B cell (primary cell): ENCODE results near the gene ITLN1. TPM values are rescaled to one million over a fixed set of nuclear protein-coding genes. Genes with fewer than 3 reads are reported as not detected.

Experiments
- ATAC-seq: fragments of 200-7000 bp; cut with Tn5 transposase; one replicate; pipeline ENCODE4 v1.10.0; 2021; ENCODE audit warnings: low read depth, mild to moderate bottlenecking, moderate number of reproducible peaks, moderate library complexity
- CTCF ChIA-PET: fragments of 350-600 bp; sonication (Branson Sonifier 250); formaldehyde crosslinking; loops from one replicate; lab custom pipeline; 2021; ENCODE audit warnings: antibody characterized with exemption, inconsistent platforms; lab: Charles Lee
- POLR2A ChIA-PET: fragments of 350-600 bp; sonication (Branson Sonifier 250); formaldehyde crosslinking; loops from one replicate; lab custom pipeline; 2021; ENCODE audit warnings: antibody characterized with exemption; lab: Charles Lee
- DNase-seq: peaks from one replicate; pipeline ENCODE4 v3.0.0; 2013
- H2AFZ ChIP-seq: 2 replicates; pipeline ENCODE4 v1.6.1; 2012; ENCODE audit warnings: mild to moderate bottlenecking, low read depth, low read length; ENCODE audit not compliant: insufficient read depth, poor library complexity, severe bottlenecking
- H3K27ac ChIP-seq, 2 donors: 1 replicate in 1 of 2; 2 replicates in 1 of 2; pipeline ENCODE4 v1.5.1; 2012 to 2013; ENCODE audit warnings: low read length in 2 of 2, mild to moderate bottlenecking in 2 of 2, moderate library complexity in 1 of 2
- H3K27me3 ChIP-seq, 4 experiments: fragments of 200-600 bp in 1 of 4; sonication (generic) in 1 of 4; replicated peaks in 1 of 4; 1 replicate in 2 of 4; 2 replicates in 2 of 4; pipeline versions ENCODE4 v1.6.1 to v1.7.0; 2013 to 2016; ENCODE audit warnings: low read length in 3 of 4, mild to moderate bottlenecking in 2 of 4, mixed read lengths in 1 of 4, moderate library complexity in 1 of 4; ENCODE audit not compliant: insufficient read depth in 4 of 4, control insufficient read depth in 3 of 4; ENCODE audit errors: control extremely low read depth in 1 of 4
- H3K36me3 ChIP-seq, 2 experiments: replicated peaks in 1 of 2; 1 replicate in 1 of 2; 2 replicates in 1 of 2; pipeline versions ENCODE4 v1.6.1 to v1.7.1; 2013; ENCODE audit warnings: low read length in 1 of 2; ENCODE audit not compliant: insufficient read depth in 2 of 2, control insufficient read depth in 1 of 2; ENCODE audit errors: control extremely low read depth in 1 of 2, extremely low read depth in 1 of 2
- H3K4me1 ChIP-seq, 2 donors: fragments of 200-600 bp in 1 of 2; sonication (generic) in 1 of 2; 1 replicate in 1 of 2; 2 replicates in 1 of 2; pipeline versions ENCODE4 v1.5.1 to v1.6.1; 2013 to 2017; ENCODE audit warnings: low read length in 2 of 2; ENCODE audit not compliant: control insufficient read depth in 2 of 2, insufficient read depth in 2 of 2
- H3K4me2 ChIP-seq: replicated peaks from 2 replicates; pipeline ENCODE3; 2012; ENCODE audit warnings: mild to moderate bottlenecking, low read depth, low read length; ENCODE audit not compliant: poor library complexity, severe bottlenecking
- H3K4me3 ChIP-seq, 5 experiments: fragments of 200-600 bp in 1 of 5; sonication (generic) in 1 of 5; 1 replicate in 3 of 5; 2 replicates in 2 of 5; pipeline versions ENCODE4 v1.5.1 to v1.7.0; 2011 to 2016; ENCODE audit warnings: low read length in 4 of 5, mild to moderate bottlenecking in 4 of 5, low read depth in 2 of 5, control low read depth in 1 of 5, moderate library complexity in 1 of 5; ENCODE audit not compliant: insufficient read depth in 1 of 5; ENCODE audit errors: control extremely low read depth in 1 of 5, extremely low read depth in 1 of 5
- H3K79me2 ChIP-seq: fragments of 200-600 bp; sonication (generic); one replicate; pipeline ENCODE4 v1.6.0; 2016; ENCODE audit warnings: low read length; ENCODE audit not compliant: control insufficient read depth, insufficient read depth
- H3K9ac ChIP-seq: fragments of 200-600 bp; sonication (generic); 2 replicates; pipeline ENCODE4 v1.6.1; 2017; ENCODE audit warnings: mild to moderate bottlenecking, low read length, moderate library complexity
- H3K9me3 ChIP-seq, 3 donors: one replicate each; pipeline versions ENCODE4 v1.6.1 to v1.7.1; 2013; ENCODE audit warnings: low read length in 2 of 3; ENCODE audit not compliant: control insufficient read depth in 2 of 3, insufficient read depth in 1 of 3; ENCODE audit errors: control extremely low read depth in 1 of 3
- H4K20me1 ChIP-seq: 2 replicates; pipeline ENCODE4 v1.6.0; 2012; ENCODE audit warnings: mild to moderate bottlenecking, low read length; ENCODE audit not compliant: insufficient read depth, control insufficient read depth, poor library complexity, severe bottlenecking
- H3K27ac Mint-ChIP-seq: one replicate; pipeline ENCODE4 v1.8.0; 2021; ENCODE audit warnings: mixed read lengths
- H3K27me3 Mint-ChIP-seq: one replicate; pipeline ENCODE4 v1.8.0; 2021; ENCODE audit warnings: mixed read lengths
- H3K4me1 Mint-ChIP-seq: one replicate; pipeline ENCODE4 v1.8.0; 2021; ENCODE audit warnings: mixed read lengths
- H3K4me3 Mint-ChIP-seq: one replicate; pipeline ENCODE4 v1.8.0; 2021; ENCODE audit warnings: mixed read lengths
- H3K9me3 Mint-ChIP-seq: one replicate; pipeline ENCODE4 v1.8.0; 2022; ENCODE audit warnings: mixed read lengths; ENCODE audit not compliant: insufficient read depth
- EZH2 ChIP-seq: IDR thresholded peaks from 2 replicates; pipeline ENCODE4 v1.6.1; 2012; ENCODE audit warnings: borderline replicate concordance, low read depth, mild to moderate bottlenecking, moderate library complexity, low read length; ENCODE audit not compliant: insufficient read depth, poor library complexity, severe bottlenecking
- WGBS: methylation state at CpG from one replicate; pipeline ENCODE4 v1.1.5; 2013; ENCODE audit warnings: missing lambda C conversion rate; ENCODE audit not compliant: insufficient coverage; 5-methylcytosine and 5-hydroxymethylcytosine counted together
- intact Hi-C: fragments of 100-400 bp; cut with micrococcal nuclease; formaldehyde crosslinking; loops from one replicate; pipeline ENCODE4 v1.10.0; 2022
- polyA plus RNA-seq: library from polyadenylated mRNA; depleted of rRNA; stranded (reverse); fragments of >200 nt; gene quantifications from 2 replicates; pipeline ENCODE4 v1.2.3, GENCODE V29; 2012
- total RNA-seq, 2 donors: library from RNA; stranded (reverse); fragments of 120-200 nt in 1 of 2; gene quantifications; 1 replicate in 1 of 2; 2 replicates in 1 of 2; pipeline versions ENCODE4 v1.2.3 to v1.2.4, GENCODE V29; 2013 to 2022
- TF ChIP-seq, protein P1 (sequence below): fragments of 200-600 bp; IDR thresholded peaks from one replicate; pipeline ENCODE4 v1.8.0; 2022; ENCODE audit warnings: antibody characterized with exemption, mild to moderate bottlenecking

Gene ITLN1
- total and polyA plus RNA-seq, 2 donors (not counting 1 experiment from before 2014, with no cell fraction given): not detected

DNA sequence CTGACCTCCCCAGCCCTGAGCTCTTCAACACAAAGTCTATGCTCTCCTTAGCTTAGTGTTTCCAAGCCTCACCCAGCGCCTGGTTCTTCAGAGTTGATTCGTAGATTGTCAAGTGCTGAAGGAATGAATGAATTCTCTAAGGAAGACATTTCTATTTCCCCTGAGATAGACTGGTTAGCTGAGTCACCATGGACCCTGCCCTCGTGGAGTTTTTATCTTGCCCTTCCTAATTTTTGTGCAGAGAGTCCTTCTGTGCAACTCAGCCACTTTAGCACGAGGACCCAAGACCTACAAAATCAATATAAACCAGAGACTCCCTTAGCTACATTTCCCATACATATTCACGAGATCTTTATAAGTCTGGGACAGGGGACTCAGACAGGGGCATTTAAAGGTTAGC, 19.6 kb downstream of the ITLN1 start:
- Histone ChIP-seq H3K9ac (no peak overlapping the region), H2AFZ (no peak overlapping the region), H3K27me3 (no peaks in the 10 kb centered on the region), H3K4me3 (no peak overlapping the region), H3K27ac (no peak overlapping the region), H3K79me2 (no peaks in the 10 kb centered on the region), H3K36me3 (no peaks in the 10 kb centered on the region), H3K9me3 (peaks cover 0 to 1% (median 0%) of the 10 kb centered on the region in 3 donors), H3K4me2 (no peak overlapping the region), H4K20me1 (no peaks in the 10 kb centered on the region), H3K4me1 (peaks cover 19 to 23% of the 10 kb centered on the region in 2 donors)
- intact Hi-C loops: no loop called here
- Mint-ChIP-seq H3K4me3 (no peak overlapping the region), H3K27me3 (peaks cover 7% of the 10 kb centered on the region), H3K27ac (no peak overlapping the region), H3K4me1 (peaks cover 30% of the 10 kb centered on the region), H3K9me3 (no peaks in the 10 kb centered on the region)
- CTCF ChIA-PET: interaction anchor here (1.0 kb wide), 2 partner anchors 31 to 138 kb away, joined by 3 to 6 read pairs; no protein-coding TSS in a partner anchor
- TF ChIP-seq, protein P1, sequence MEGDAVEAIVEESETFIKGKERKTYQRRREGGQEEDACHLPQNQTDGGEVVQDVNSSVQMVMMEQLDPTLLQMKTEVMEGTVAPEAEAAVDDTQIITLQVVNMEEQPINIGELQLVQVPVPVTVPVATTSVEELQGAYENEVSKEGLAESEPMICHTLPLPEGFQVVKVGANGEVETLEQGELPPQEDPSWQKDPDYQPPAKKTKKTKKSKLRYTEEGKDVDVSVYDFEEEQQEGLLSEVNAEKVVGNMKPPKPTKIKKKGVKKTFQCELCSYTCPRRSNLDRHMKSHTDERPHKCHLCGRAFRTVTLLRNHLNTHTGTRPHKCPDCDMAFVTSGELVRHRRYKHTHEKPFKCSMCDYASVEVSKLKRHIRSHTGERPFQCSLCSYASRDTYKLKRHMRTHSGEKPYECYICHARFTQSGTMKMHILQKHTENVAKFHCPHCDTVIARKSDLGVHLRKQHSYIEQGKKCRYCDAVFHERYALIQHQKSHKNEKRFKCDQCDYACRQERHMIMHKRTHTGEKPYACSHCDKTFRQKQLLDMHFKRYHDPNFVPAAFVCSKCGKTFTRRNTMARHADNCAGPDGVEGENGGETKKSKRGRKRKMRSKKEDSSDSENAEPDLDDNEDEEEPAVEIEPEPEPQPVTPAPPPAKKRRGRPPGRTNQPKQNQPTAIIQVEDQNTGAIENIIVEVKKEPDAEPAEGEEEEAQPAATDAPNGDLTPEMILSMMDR: no peak
- no peak for TF ChIP-seq EZH2
- 82% methylated on average over 3 of the region's 5 CpGs for WGBS
- no peak for ATAC-seq
- POLR2A ChIA-PET: no interaction called here
- DNase-seq: no peak

DNA sequence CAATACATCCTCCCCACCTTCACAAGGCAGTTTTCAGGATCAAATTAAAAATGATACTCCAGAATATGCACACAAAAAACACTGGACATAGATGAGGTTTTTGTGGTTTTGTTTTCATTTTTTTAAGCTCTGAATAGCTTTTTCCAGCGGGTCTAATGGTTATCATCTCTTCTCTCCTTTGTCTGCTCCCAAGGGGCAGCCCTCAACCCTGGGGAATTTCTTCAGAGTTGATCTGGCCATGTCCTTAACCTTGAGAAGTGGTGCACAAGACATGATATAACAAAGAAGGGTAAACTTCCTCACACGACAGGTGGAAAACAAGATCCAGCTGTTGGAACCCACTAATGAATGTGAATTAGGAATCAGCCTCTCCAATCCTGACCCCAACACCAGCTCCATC, 20.8 kb downstream of the ITLN1 start:
- Histone ChIP-seq H3K4me1 (peaks cover 19 to 23% of the 10 kb centered on the region in 2 donors), H3K4me3 (no peak overlapping the region), H3K4me2 (no peak overlapping the region), H3K27me3 (no peaks in the 10 kb centered on the region), H3K36me3 (no peaks in the 10 kb centered on the region), H3K27ac (no peak overlapping the region), H3K79me2 (no peaks in the 10 kb centered on the region), H2AFZ (no peak overlapping the region), H4K20me1 (no peaks in the 10 kb centered on the region), H3K9ac (no peak overlapping the region), H3K9me3 (no peaks in the 10 kb centered on the region)
- Mint-ChIP-seq H3K27me3 (peaks cover 8% of the 10 kb centered on the region), H3K4me1 (peaks cover 30% of the 10 kb centered on the region), H3K4me3 (no peak overlapping the region), H3K27ac (no peak overlapping the region), H3K9me3 (no peaks in the 10 kb centered on the region)
- CTCF ChIA-PET: interaction anchor here (1.5 to 1.6 kb wide), 2 partner anchors 34 to 86 kb away, joined by 3 read pairs; no protein-coding TSS in a partner anchor
- 33% methylated on average over 1 of the region's 2 CpGs for WGBS
- ATAC-seq (no peak), DNase-seq (no peak)
- POLR2A ChIA-PET: no interaction called here
- TF ChIP-seq EZH2: no peak
- TF ChIP-seq, protein P1: no peak
- intact Hi-C loops: no loop called here
